CD4-positive, alpha-beta memory T cell (primary cell): Measurements from ENCODE around the gene UNC13B. TPM values are rescaled to one million over a fixed set of nuclear protein-coding genes. Genes with fewer than 3 reads are reported as not detected.
A peak's percentile ranks its signal among the peaks of the same experiment; 100 is the strongest.

Source experiments
- CTCF ChIA-PET: fragments of 350-600 bp; sonication (Branson Sonifier 250); formaldehyde crosslinking; loops from one replicate; lab custom pipeline; 2021; ENCODE audit warnings: inconsistent platforms; ENCODE audit not compliant: partially characterized antibody; lab: Charles Lee
- POLR2A ChIA-PET: fragments of 350-600 bp; sonication (Branson Sonifier 250); formaldehyde crosslinking; loops from one replicate; lab custom pipeline; 2021; ENCODE audit not compliant: partially characterized antibody; lab: Charles Lee
- DNase-seq, 5 donors: peaks; one replicate each; pipeline versions ENCODE4 v3.0.0 to v3.0.0-alpha.2; 2020 to 2022; ENCODE audit warnings: mixed read lengths in 1 of 5
- H3K27ac ChIP-seq: one replicate; pipeline ENCODE4 v1.7.0; 2013; ENCODE audit warnings: low read depth, low read length
- H3K27me3 ChIP-seq: 2 replicates; pipeline ENCODE4 v1.7.0; 2013; ENCODE audit warnings: mild to moderate bottlenecking, low read length, moderate library complexity; ENCODE audit not compliant: insufficient read depth
- H3K36me3 ChIP-seq: 2 replicates; pipeline ENCODE4 v1.7.0; 2013; ENCODE audit warnings: mild to moderate bottlenecking, low read length, moderate library complexity; ENCODE audit not compliant: insufficient read depth
- H3K4me1 ChIP-seq: 2 replicates; pipeline ENCODE4 v1.7.0; 2013; ENCODE audit warnings: mild to moderate bottlenecking, low read length, moderate library complexity; ENCODE audit not compliant: insufficient read depth
- H3K4me3 ChIP-seq, 2 donors: one replicate each; pipeline ENCODE4 v1.7.0; 2013; ENCODE audit warnings: low read length in 2 of 2, mild to moderate bottlenecking in 1 of 2
- H3K9me3 ChIP-seq, 2 donors: one replicate each; pipeline ENCODE4 v1.7.0; 2013; ENCODE audit warnings: low read length in 2 of 2, control low read depth in 1 of 2; ENCODE audit not compliant: control insufficient read depth in 1 of 2
- H3K27ac Mint-ChIP-seq, 7 donors: one replicate each; pipeline ENCODE4 v1.8.0; 2020 to 2021; ENCODE audit warnings: mixed read lengths in 7 of 7, mild to moderate bottlenecking in 6 of 7, inconsistent platforms in 3 of 7, moderate library complexity in 3 of 7
- H3K27me3 Mint-ChIP-seq, 2 donors: one replicate each; pipeline ENCODE4 v1.8.0; 2020 to 2021; ENCODE audit warnings: mixed read lengths in 2 of 2
- H3K36me3 Mint-ChIP-seq, 2 donors: one replicate each; pipeline ENCODE4 v1.8.0; 2020 to 2021; ENCODE audit warnings: mixed read lengths in 2 of 2, inconsistent platforms in 1 of 2, mild to moderate bottlenecking in 1 of 2
- H3K4me1 Mint-ChIP-seq, 4 donors: one replicate each; pipeline ENCODE4 v1.8.0; 2020 to 2021; ENCODE audit warnings: mixed read lengths in 4 of 4, mild to moderate bottlenecking in 1 of 4
- H3K4me3 Mint-ChIP-seq, 8 donors: one replicate each; pipeline ENCODE4 v1.8.0; 2020 to 2021; ENCODE audit warnings: mixed read lengths in 8 of 8, mild to moderate bottlenecking in 7 of 8, moderate library complexity in 6 of 8, inconsistent platforms in 3 of 8
- H3K9me3 Mint-ChIP-seq, 8 donors: one replicate each; pipeline ENCODE4 v1.8.0; 2020 to 2021; ENCODE audit warnings: mixed read lengths in 8 of 8, mild to moderate bottlenecking in 5 of 8, inconsistent platforms in 3 of 8, moderate library complexity in 1 of 8
- intact Hi-C: fragments of 100-400 bp; cut with micrococcal nuclease; formaldehyde crosslinking; loops from one replicate; pipeline ENCODE4 v1.15.1; 2023
- polyA plus RNA-seq, 2 donors: library from polyadenylated mRNA; unstranded; fragments of 300-500 nt; fragmentation: Illumina TruSeq; gene quantifications; one replicate each; pipeline ENCODE4 v1.2.3, GENCODE V29; 2021
- total RNA-seq, 2 experiments: library from RNA; stranded (reverse); gene quantifications; one replicate each; pipeline ENCODE4 v1.2.3, GENCODE V29; 2021

Gene UNC13B
- total and polyA plus RNA-seq, 4 experiments from 2014 or later: 0.12 to 1.6 (median 0.60) TPM

- Mint-ChIP-seq H3K9me3 (no peaks in the 10 kb centered on the region), H3K36me3 (no peaks in the 10 kb centered on the region), H3K27me3 (peaks cover 0 to 1% of the 10 kb centered on the region in 2 donors), H3K27ac (peak overlapping the region in 1 of 7 donors; percentile 25), H3K4me3 (no peak overlapping the region), H3K4me1 (no peaks in the 10 kb centered on the region)
- Histone ChIP-seq H3K36me3 (no peaks in the 10 kb centered on the region), H3K4me1 (no peaks in the 10 kb centered on the region), H3K4me3 (no peak overlapping the region), H3K27ac (no peak overlapping the region), H3K27me3 (no peaks in the 10 kb centered on the region), H3K9me3 (no peaks in the 10 kb centered on the region)
- intact Hi-C loops: loop anchor here (1.0 kb wide), 1 partner anchor 360 kb away; no protein-coding TSS in a partner anchor
- POLR2A ChIA-PET: interaction anchor here (0.6 kb wide), 1 partner anchor 142 kb away, joined by 3 read pairs; no protein-coding TSS in a partner anchor
- CTCF ChIA-PET: interaction anchor here (0.7 to 5.5 kb wide), 15 partner anchors 9 to 498 kb away, joined by 3 to 41 read pairs (median 3); partner anchors contain the start of genes ATOSB and STOML2
- peak; percentile 35 to 43 (median 39) for DNase-seq
Measured at GRCh38 chr9:35258660-35259474, 97.1 kb downstream of the UNC13B start.

- intact Hi-C loops: no loop called here
- POLR2A ChIA-PET: no interaction called here
- Histone ChIP-seq H3K27ac (no peak overlapping the region), H3K4me1 (no peaks in the 10 kb centered on the region), H3K4me3 (no peak overlapping the region), H3K36me3 (no peaks in the 10 kb centered on the region), H3K27me3 (no peaks in the 10 kb centered on the region), H3K9me3 (no peaks in the 10 kb centered on the region)
- Mint-ChIP-seq H3K9me3 (no peaks in the 10 kb centered on the region), H3K27me3 (peaks cover 2 to 4% of the 10 kb centered on the region in 2 donors), H3K4me3 (no peak overlapping the region), H3K27ac (no peak overlapping the region), H3K36me3 (no peaks in the 10 kb centered on the region), H3K4me1 (no peaks in the 10 kb centered on the region)
- no peak for DNase-seq
- CTCF ChIA-PET: interaction anchor here (0.9 to 5.5 kb wide), 3 partner anchors 140 to 361 kb away, joined by 3 to 41 read pairs (median 16); partner anchors contain the start of gene ATOSB
Measured at GRCh38 chr9:35260186-35260585, 98.4 kb downstream of the UNC13B start.

- no peak overlapping the region for H3K27ac ChIP-seq
- DNase-seq: no peak
- no peaks in the 10 kb centered on the region for H3K9me3 ChIP-seq
- intact Hi-C loops: no loop called here
- no peaks in the 10 kb centered on the region for H3K36me3 Mint-ChIP-seq
- no peaks in the 10 kb centered on the region for H3K4me1 Mint-ChIP-seq
- H3K4me3 ChIP-seq: no peak overlapping the region
- H3K9me3 Mint-ChIP-seq: no peaks in the 10 kb centered on the region
- no peaks in the 10 kb centered on the region for H3K36me3 ChIP-seq
- H3K27me3 ChIP-seq: no peaks in the 10 kb centered on the region
- H3K4me1 ChIP-seq: no peaks in the 10 kb centered on the region
- ChIA-PET POLR2A (no interaction called here), CTCF (interaction anchor here (1.4 to 5.5 kb wide), 2 partner anchors 138 to 145 kb away, joined by 5 to 41 read pairs; partner anchors contain the start of gene ATOSB)
- H3K27me3 Mint-ChIP-seq: peaks cover 2 to 7% of the 10 kb centered on the region in 2 donors
- no peak overlapping the region for H3K4me3 Mint-ChIP-seq
- peak overlapping the region in 1 of 7 donors; percentile 41 for H3K27ac Mint-ChIP-seq
Measured at GRCh38 chr9:35262064-35262463, 100.3 kb downstream of the UNC13B start.

- H3K4me3 ChIP-seq: no peak overlapping the region
- no peak overlapping the region for H3K27ac ChIP-seq
- Mint-ChIP-seq H3K4me3 (no peak overlapping the region), H3K36me3 (no peaks in the 10 kb centered on the region), H3K4me1 (no peaks in the 10 kb centered on the region), H3K27me3 (peaks cover 8 to 18% of the 10 kb centered on the region in 2 donors), H3K27ac (no peak overlapping the region), H3K9me3 (no peaks in the 10 kb centered on the region)
- no peaks in the 10 kb centered on the region for H3K4me1 ChIP-seq
- ChIA-PET CTCF (no interaction called here), POLR2A (no interaction called here)
- no peaks in the 10 kb centered on the region for H3K9me3 ChIP-seq
- intact Hi-C loops: no loop called here
- H3K27me3 ChIP-seq: no peaks in the 10 kb centered on the region
- no peak for DNase-seq
- no peaks in the 10 kb centered on the region for H3K36me3 ChIP-seq
Measured at GRCh38 chr9:35267710-35268109, 105.9 kb downstream of the UNC13B start.

GRCh38 chr9:35269919-35270318 lies 108.1 kb downstream of the UNC13B start:
- Mint-ChIP-seq H3K27me3 (peaks cover 7 to 21% of the 10 kb centered on the region in 2 donors), H3K4me1 (no peaks in the 10 kb centered on the region), H3K9me3 (no peaks in the 10 kb centered on the region), H3K27ac (no peak overlapping the region), H3K4me3 (no peak overlapping the region), H3K36me3 (no peaks in the 10 kb centered on the region)
- ChIA-PET CTCF (no interaction called here), POLR2A (no interaction called here)
- H3K9me3 ChIP-seq: no peaks in the 10 kb centered on the region
- H3K27ac ChIP-seq: no peak overlapping the region
- H3K4me1 ChIP-seq: no peaks in the 10 kb centered on the region
- H3K27me3 ChIP-seq: no peaks in the 10 kb centered on the region
- no peak overlapping the region for H3K4me3 ChIP-seq
- DNase-seq: no peak
- intact Hi-C loops: no loop called here
- H3K36me3 ChIP-seq: no peaks in the 10 kb centered on the region

- no peak overlapping the region for H3K27ac ChIP-seq
- DNase-seq: no peak
- H3K4me3 Mint-ChIP-seq: no peak overlapping the region
- CTCF ChIA-PET: no interaction called here
- H3K9me3 Mint-ChIP-seq: no peaks in the 10 kb centered on the region
- no peaks in the 10 kb centered on the region for H3K9me3 ChIP-seq
- H3K4me3 ChIP-seq: no peak overlapping the region
- no peaks in the 10 kb centered on the region for H3K36me3 ChIP-seq
- peaks cover 3 to 7% (median 7%) of the 10 kb centered on the region in 4 donors for H3K4me1 Mint-ChIP-seq
- peaks cover 5% of the 10 kb centered on the region for H3K4me1 ChIP-seq
- POLR2A ChIA-PET: no interaction called here
- no peaks in the 10 kb centered on the region for H3K27me3 ChIP-seq
- H3K36me3 Mint-ChIP-seq: no peaks in the 10 kb centered on the region
- H3K27ac Mint-ChIP-seq: no peak overlapping the region
- H3K27me3 Mint-ChIP-seq: peaks cover 7 to 21% of the 10 kb centered on the region in 2 donors
- intact Hi-C loops: no loop called here
Measured at GRCh38 chr9:35271637-35272036, 109.8 kb downstream of the UNC13B start.

- Histone ChIP-seq H3K9me3 (no peaks in the 10 kb centered on the region), H3K27me3 (no peaks in the 10 kb centered on the region), H3K4me1 (peaks cover 14% of the 10 kb centered on the region), H3K27ac (no peak overlapping the region), H3K4me3 (no peak overlapping the region), H3K36me3 (no peaks in the 10 kb centered on the region)
- Mint-ChIP-seq H3K9me3 (no peaks in the 10 kb centered on the region), H3K27me3 (peaks cover 7 to 16% of the 10 kb centered on the region in 2 donors), H3K36me3 (no peaks in the 10 kb centered on the region), H3K4me1 (peaks cover 6 to 19% (median 13%) of the 10 kb centered on the region in 4 donors), H3K27ac (no peak overlapping the region), H3K4me3 (no peak overlapping the region)
- intact Hi-C loops: no loop called here
- DNase-seq: no peak
- POLR2A ChIA-PET: no interaction called here
- CTCF ChIA-PET: no interaction called here
Measured at GRCh38 chr9:35272989-35273388, 111.2 kb downstream of the UNC13B start.
